ENCODE data around the gene CACNA2D3. TPM values are rescaled to one million over a fixed set of nuclear protein-coding genes. Genes with fewer than 3 reads are reported as not detected.
A peak's percentile ranks its signal among the peaks of the same experiment; 100 is the strongest.

Gene CACNA2D3
- total RNA-seq, 1 experiment from 2014 or later: not detected

DNA sequence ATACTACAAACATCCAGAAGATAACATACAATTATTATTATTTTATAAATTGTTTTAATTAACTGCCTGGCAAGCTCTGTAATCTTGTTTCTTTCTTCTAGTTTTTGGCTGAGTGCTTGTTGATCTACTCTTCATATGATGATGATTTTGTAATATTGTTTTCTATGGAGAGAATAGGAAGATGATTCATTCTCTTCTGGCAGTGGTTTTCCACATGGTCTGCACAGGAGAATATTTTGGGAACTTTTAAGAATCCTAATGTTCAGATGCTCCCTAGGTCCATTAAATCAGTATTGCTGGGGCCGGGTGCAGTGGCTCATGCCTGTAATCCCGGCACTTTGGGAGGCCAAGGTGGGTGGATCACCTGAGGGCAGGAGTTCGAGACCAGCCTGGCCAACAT, 37.6 kb downstream of the CACNA2D3 start:
- H3K27me3 Mint-ChIP-seq (ENCODE audit: insufficient read depth, unreplicated experiment): peaks cover 2% of the 10 kb centered on the region

DNA sequence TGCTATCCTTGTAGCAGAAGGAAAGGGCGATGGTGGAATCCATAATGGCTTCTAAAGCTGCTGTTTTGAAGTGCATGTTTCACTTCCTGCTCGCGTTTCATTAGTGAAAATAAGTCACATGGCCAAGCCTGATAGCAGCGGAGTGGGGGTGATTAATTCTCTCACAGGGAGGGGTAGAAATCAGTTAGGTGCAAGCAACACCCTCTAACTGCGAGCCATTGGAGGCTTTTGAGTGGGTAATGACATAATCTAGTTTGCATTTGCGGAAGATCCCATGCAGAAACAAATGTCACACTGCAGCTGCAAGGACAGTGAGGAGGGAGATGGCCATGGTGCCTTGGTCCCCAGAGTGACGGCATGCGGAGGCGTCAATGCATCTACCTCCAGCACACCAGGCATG, 41.1 kb downstream of the CACNA2D3 start:
- peaks cover 11% of the 10 kb centered on the region for H3K9me3 Mint-ChIP-seq (ENCODE audit: unreplicated experiment)
- Histone ChIP-seq H3K4me3 (ENCODE audit: low read depth, low read length) (no peak overlapping the region), H3K9me3 (no peaks in the 10 kb centered on the region), H3K4me1 (no peaks in the 10 kb centered on the region), H3K27me3 (replicated peaks; ENCODE audit: control insufficient read depth, insufficient read depth, low read length) (no peaks in the 10 kb centered on the region), H3K36me3 (ENCODE audit: control insufficient read depth, insufficient read depth, low read length) (no peaks in the 10 kb centered on the region)
- no TSS peak for BruUV-seq (replicated peaks)
- intact Hi-C loops (cut with micrococcal nuclease; ENCODE audit: unreplicated experiment): no loop called here
- CTCF ChIA-PET: no interaction called here
- DNase-seq: no peak
- no peak overlapping the region for H3K4me3 Mint-ChIP-seq (ENCODE audit: unreplicated experiment)
- no peaks in the 10 kb centered on the region for H3K36me3 Mint-ChIP-seq (ENCODE audit: insufficient read depth, unreplicated experiment)
- H3K27me3 Mint-ChIP-seq (ENCODE audit: insufficient read depth, unreplicated experiment): peaks cover 6% of the 10 kb centered on the region
- POLR2A ChIA-PET: no interaction called here
- TF ChIP-seq, protein P1, sequence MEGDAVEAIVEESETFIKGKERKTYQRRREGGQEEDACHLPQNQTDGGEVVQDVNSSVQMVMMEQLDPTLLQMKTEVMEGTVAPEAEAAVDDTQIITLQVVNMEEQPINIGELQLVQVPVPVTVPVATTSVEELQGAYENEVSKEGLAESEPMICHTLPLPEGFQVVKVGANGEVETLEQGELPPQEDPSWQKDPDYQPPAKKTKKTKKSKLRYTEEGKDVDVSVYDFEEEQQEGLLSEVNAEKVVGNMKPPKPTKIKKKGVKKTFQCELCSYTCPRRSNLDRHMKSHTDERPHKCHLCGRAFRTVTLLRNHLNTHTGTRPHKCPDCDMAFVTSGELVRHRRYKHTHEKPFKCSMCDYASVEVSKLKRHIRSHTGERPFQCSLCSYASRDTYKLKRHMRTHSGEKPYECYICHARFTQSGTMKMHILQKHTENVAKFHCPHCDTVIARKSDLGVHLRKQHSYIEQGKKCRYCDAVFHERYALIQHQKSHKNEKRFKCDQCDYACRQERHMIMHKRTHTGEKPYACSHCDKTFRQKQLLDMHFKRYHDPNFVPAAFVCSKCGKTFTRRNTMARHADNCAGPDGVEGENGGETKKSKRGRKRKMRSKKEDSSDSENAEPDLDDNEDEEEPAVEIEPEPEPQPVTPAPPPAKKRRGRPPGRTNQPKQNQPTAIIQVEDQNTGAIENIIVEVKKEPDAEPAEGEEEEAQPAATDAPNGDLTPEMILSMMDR (IDR thresholded peaks at IDR 0.05; ENCODE audit: insufficient read depth in 1 of 2, low read depth in 1 of 2, low read length in 1 of 2, severe bottlenecking in 1 of 2, unreplicated experiment in 1 of 2): no peak
- no peaks in the 10 kb centered on the region for H3K4me1 Mint-ChIP-seq (ENCODE audit: low read depth, unreplicated experiment)
- H3K27ac Mint-ChIP-seq (ENCODE audit: unreplicated experiment): peak overlapping the region; percentile 51

More for the DNA sequence above, 37.6 kb downstream of the CACNA2D3 start:
- no peak overlapping the region for H3K27ac Mint-ChIP-seq (ENCODE audit: unreplicated experiment)
- H3K4me3 ChIP-seq (ENCODE audit: low read depth, low read length): no peak overlapping the region
- H3K36me3 ChIP-seq (ENCODE audit: control insufficient read depth, insufficient read depth, low read length): no peaks in the 10 kb centered on the region
- H3K36me3 Mint-ChIP-seq (ENCODE audit: insufficient read depth, unreplicated experiment): no peaks in the 10 kb centered on the region
- no peak for DNase-seq
- H3K27me3 ChIP-seq (replicated peaks; ENCODE audit: control insufficient read depth, insufficient read depth, low read length): no peaks in the 10 kb centered on the region
- BruUV-seq (replicated peaks): no TSS peak
- H3K9me3 ChIP-seq: no peaks in the 10 kb centered on the region
- CTCF ChIA-PET: no interaction called here
- H3K4me1 ChIP-seq: no peaks in the 10 kb centered on the region
- H3K4me3 Mint-ChIP-seq (ENCODE audit: unreplicated experiment): no peak overlapping the region
- POLR2A ChIA-PET: no interaction called here
- TF ChIP-seq, protein P1 (IDR thresholded peaks at IDR 0.05; ENCODE audit: insufficient read depth in 1 of 2, low read depth in 1 of 2, low read length in 1 of 2, severe bottlenecking in 1 of 2, unreplicated experiment in 1 of 2): no peak
- intact Hi-C loops (cut with micrococcal nuclease; ENCODE audit: unreplicated experiment): no loop called here
- H3K9me3 Mint-ChIP-seq (ENCODE audit: unreplicated experiment): no peaks in the 10 kb centered on the region
- H3K4me1 Mint-ChIP-seq (ENCODE audit: low read depth, unreplicated experiment): no peaks in the 10 kb centered on the region

DNA sequence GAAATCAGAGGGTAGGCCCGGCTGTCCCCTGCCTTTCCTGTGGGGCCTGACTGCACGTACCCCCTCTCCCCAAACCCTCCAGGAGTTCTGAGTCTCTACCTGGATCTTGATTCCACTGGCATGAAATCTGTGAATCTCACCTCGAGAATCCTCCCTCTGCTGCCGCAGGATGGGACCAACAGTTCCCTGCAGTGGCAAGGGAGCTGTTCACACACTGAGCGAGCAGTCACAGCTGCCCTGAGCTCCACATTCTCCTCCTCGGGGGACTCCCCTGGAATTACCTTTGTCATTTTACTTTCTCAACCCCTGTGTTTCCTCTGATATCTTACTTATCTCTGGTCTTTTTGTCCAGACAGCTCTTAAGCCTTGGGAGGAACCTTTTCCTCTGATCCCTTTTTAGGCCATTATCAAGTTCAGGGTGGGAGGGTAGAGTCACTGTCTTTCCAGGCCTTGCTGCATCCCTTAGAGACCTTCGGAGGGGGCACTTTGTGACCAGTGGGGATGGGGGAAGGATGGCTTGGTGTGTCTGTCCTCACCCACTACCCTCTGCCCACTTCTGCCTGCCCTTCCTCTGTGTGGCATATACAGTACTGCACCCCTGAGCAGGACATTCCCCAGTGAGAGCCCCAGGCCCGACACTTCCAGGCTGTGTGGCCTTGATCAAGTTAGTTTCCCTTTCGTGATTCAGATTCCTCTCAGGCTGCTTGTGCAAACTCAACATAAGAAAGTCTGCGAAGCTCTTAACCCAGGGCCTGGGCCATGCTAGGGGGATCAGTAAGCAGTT, 42.0 kb downstream of the CACNA2D3 start:
- ChIA-PET POLR2A (no interaction called here), CTCF (interaction anchor here (0.6 kb wide), 2 partner anchors 17 to 225 kb away, joined by 3 to 6 read pairs; no protein-coding TSS in a partner anchor)
- H3K9me3 ChIP-seq: no peaks in the 10 kb centered on the region
- intact Hi-C loops (cut with micrococcal nuclease; ENCODE audit: unreplicated experiment): no loop called here
- H3K27me3 ChIP-seq (replicated peaks; ENCODE audit: control insufficient read depth, insufficient read depth, low read length): no peaks in the 10 kb centered on the region
- Mint-ChIP-seq H3K4me1 (ENCODE audit: low read depth, unreplicated experiment) (no peaks in the 10 kb centered on the region), H3K4me3 (ENCODE audit: unreplicated experiment) (no peak overlapping the region), H3K27ac (ENCODE audit: unreplicated experiment) (no peak overlapping the region), H3K9me3 (ENCODE audit: unreplicated experiment) (peaks cover 11% of the 10 kb centered on the region), H3K36me3 (ENCODE audit: insufficient read depth, unreplicated experiment) (no peaks in the 10 kb centered on the region), H3K27me3 (ENCODE audit: insufficient read depth, unreplicated experiment) (peaks cover 6% of the 10 kb centered on the region)
- H3K36me3 ChIP-seq (ENCODE audit: control insufficient read depth, insufficient read depth, low read length): no peaks in the 10 kb centered on the region
- TF ChIP-seq, protein P1 (IDR thresholded peaks at IDR 0.05; ENCODE audit: insufficient read depth in 1 of 2, low read depth in 1 of 2, low read length in 1 of 2, severe bottlenecking in 1 of 2, unreplicated experiment in 1 of 2): no peak
- H3K4me1 ChIP-seq: no peaks in the 10 kb centered on the region
- DNase-seq: no peak
- BruUV-seq (replicated peaks): no TSS peak
- H3K4me3 ChIP-seq (ENCODE audit: low read depth, low read length): no peak overlapping the region

Data from Caco-2 (cell line).